Activated CD4-positive, alpha-beta T cell treated with anti-CD3 and anti-CD28 coated beads for 24 hours (primary cell): Measurements from ENCODE around the gene DNAH5.

Experiments
- DNase-seq, 2 donors: peaks; one replicate each; pipeline ENCODE4 v3.0.0-alpha.2; 2020; ENCODE audit warnings: low read depth in 2 of 2

The DNAH5 gene

DNA sequence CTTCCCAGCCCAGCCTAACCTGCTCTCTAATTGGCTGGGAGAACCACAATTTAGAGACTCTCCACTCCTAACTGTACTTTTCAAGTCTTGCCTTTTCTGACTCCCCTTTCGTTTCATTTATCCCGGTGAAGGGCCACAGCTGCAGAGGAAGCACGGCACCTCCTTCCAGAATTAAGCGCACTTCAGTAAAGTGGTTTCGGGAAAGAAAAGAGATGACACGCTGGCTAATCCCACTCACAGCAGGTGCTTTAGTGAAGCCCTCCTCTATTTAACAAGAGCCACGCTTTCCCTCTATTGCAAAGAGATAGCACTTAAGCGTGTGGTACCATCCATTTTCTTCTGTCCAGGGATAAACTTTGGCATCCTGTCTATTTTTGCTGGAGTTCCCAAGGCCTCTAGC lies 4.8 kb downstream of the DNAH5 start:
- DNase-seq: no peak

DNA sequence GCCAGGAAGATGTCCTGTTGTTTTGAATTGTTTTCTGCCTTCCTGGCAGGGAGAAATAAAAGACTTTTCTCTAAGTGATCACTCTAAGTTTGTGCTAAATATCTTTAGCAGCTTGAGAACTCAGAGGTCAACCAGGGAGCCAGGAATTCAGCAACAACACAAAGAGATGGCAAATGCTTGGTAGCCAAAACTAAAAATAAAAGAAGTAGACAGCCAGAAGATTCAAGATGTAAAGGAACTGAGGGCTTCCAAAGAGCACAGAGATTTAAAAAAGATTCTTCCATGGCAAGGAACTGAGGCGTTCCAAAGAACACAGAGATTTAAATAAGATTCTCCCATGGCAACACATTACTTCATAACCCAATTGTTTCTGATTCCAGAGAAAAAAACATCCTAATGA lies 9.6 kb downstream of the DNAH5 start:
- no peak for DNase-seq

DNA sequence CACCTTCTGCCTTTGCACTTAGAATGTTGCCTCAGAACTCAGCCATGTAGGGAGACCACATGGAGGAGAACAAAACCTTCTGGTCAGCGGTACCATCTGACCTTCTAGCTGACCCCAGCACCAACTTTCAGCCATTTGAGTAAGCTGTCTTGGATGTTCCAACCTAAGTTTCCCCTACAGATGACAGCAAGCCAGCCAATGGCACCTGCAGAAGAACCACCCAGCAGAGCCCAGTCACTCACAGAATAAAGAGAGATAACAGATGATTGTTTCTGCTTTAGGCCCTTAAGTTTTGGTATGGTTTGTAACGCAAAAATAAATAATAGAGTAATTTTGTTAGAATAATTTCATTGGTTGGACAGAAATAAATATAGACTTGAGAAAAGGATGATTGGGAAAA lies 10.4 kb downstream of the DNAH5 start:
- DNase-seq: no peak

DNA sequence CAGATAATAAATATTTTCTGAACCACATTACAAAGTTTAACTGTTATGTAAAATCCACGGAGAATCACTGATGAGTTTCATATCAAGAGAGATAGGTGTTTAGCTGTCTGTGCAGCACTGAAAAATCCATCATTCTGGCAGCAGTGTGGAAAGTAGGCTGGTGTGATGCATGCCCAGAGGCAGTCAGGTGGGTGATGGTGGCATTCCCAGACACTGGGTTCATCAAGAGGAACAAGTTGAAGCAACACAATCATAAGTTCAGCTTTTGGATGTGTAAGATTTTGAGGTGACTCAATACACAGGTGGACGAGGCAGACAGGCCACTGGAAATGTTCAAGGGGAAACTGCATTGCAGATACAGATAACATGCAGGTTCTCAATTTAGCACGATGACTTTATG lies 11.9 kb downstream of the DNAH5 start:
- DNase-seq: no peak

DNA sequence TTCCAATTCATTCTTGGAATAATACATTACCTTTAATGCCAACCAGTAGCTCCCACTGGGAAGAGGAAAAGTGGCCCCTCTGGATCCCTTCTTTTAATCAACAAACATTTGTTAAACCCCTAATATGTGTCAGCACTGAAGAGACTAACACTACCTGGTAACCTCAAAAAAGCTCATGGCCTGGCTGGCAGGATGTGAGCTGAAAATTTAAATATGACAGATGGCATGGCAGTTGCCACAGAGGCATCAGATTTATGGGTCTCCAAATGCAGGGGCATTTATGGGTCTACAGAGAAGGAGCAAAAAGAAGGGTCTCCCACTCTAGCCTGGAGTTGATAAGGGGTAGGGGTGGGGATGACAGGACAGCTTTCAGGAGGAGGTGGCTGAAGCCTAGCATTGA lies 12.5 kb downstream of the DNAH5 start:
- DNase-seq: no peak

DNA sequence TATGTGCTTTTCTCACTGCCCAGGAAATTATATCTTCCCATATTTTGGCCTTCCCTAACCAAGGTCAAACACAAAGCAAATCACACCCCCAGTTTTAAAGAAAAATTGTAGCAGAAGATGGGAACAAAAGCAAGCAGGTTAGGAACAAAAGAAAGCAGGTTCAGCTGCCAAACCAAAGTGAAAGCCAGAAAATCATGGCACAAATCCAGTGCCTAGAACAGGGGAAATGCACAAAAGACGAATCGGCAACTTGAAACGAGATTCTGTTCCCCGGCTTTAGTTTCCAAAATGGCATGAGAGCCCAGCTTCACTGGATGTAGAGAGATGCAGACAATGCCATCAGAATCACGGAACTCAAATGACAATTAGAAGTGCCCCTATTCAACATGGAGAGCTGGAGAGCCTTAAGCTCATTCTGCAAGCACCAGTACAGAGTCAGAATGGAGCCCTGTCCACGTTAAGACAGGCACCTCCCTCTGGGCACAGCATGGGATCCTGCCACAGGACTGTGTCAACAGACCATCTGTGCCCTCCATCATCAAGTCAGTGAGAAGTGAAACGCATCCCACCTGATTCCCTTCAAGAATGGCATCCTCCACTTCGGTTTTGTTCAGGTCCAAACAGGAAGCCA lies 13.8 kb downstream of the DNAH5 start:
- DNase-seq: no peak

DNA sequence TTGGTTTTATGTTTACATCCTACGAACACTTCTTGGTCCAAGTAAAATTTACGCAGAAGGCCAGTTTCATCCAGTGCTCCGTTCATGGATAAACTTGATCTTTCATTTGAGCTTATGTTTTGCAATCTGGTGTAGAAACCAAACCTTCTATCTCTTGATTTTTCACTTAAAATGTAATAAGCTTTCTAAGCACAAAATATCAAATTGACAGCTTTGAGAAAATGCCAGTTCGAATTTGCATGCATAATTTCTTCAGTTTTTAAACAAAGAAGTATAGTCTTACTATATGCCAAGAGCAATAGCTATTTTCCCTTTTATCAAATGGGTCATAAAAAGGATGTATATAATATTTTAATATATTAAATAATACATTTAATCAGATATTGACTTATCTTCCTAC lies 17.8 kb downstream of the DNAH5 start:
- DNase-seq: no peak

DNA sequence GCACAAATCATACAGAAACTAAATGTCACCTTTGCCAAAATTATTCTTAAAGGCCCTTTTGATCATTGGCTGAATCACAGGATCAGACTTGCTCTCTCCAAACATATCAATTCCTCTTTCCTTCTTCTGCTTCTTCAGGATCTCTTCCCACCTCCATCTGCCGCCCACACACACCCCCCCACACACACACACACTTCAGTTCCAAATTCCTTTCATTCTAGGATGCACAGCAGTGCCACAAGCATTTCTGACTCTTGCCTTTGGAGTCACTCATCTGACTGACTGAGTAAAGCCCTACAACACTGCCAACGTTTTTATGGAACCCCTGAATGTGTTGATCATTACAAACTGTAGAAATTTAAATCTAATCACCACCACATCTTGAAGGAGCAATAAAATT lies 22.9 kb downstream of the DNAH5 start:
- DNase-seq: no peak

DNA sequence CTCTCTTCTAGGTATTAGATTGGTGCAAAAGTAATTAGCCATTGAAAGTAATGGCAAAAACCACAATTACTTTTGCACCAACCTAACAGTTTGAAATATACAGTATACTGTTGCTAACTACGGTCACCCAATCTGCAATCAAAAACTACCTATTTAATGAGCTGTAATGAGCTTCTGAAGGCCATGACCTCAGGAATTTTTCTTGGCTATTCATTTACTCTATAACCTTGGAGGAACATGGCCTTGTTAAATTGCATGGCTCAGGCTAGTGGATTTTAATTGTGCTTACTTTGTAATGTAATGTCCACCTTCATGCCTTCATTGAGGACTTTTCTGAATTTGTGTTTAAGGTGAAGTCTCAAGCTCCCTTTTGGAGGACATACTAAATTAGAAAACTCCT lies 24.7 kb downstream of the DNAH5 start:
- DNase-seq: no peak

DNA sequence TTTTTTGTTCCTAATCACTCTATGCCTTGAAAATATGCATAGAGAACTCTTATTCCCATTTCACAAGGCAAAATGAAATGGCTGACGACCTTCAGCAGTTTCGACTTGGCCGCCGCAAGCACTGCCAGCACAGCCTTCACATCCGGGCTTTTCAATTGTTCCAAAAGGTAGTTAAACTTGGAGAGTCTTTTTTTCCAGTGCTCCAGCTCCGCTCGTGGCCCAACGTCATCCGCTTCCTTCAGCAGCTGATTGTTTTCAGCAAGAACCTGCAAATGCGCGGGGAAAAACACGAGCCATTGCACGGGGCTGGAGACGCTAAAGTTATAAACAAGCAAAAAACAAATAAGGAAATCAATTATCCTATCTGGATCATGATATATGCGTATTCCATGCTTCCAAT lies 25.4 kb downstream of the DNAH5 start:
- DNase-seq: no peak

DNA sequence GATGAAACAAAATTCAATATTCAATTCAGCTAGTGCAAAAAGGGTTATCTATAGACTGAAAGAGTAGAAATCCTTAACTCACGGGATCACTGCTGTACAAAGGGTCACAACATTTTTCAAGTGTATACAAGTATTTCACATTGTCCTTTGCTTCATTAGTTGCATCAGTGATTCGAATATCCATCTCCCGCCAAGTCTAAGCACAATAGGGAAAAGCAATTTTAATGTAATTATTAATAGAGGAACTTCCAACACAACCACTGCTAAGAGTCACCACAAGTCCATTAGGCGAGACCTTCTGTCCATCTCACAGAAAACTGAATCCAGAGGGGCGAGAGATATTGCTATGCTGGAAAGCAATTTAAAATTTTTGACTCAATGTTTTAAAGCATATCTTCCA lies 27.4 kb downstream of the DNAH5 start:
- no peak for DNase-seq

DNA sequence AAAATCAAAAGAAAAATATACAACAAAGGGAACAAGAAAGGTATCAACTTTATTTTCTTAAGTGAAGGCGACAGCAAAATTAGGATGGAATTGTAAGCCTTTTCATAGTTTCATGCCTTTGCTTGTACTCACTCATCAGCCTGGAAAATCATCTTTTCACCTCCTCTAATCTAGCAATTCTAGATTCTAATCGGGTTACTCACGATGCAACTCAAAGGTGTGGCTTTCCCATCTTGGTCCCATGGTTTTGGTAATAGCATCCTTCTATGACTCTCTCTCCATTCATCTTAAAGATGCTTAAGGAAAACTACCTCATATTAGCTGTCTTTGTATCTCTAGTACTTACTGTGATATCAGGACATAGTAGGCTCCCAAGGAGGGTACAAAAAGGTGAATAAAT lies 30.5 kb downstream of the DNAH5 start:
- no peak for DNase-seq

DNA sequence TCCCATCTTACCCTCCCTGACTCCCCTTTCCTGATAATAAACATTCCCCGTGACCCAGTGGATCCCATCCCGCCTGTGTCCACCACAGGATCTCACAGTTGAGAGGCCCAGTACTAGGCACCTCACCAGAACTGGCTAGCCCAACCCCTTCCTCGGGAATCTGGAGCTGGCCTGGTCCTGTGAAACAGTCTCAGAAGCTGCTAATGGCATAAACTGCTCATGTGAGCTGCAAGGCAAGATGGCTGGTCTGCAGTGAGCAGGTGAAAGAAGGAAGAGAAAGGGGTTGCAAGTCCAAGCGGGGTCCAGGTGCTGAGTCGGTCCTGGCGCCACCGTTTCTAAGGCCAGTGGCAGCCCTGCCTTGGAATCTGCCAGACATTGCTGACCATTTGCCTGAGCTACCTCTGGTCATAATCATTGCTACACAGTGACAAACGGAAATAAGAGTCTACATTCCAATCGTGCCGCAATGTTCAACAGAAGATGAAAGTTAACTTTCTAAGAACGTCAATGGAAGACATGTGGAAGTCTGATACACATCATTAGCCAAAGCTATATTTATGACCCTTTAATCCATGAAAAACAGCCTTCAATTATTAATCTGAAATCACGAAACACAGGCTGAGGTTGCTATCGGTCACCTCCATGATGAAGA lies 33.7 kb downstream of the DNAH5 start:
- DNase-seq: no peak

DNA sequence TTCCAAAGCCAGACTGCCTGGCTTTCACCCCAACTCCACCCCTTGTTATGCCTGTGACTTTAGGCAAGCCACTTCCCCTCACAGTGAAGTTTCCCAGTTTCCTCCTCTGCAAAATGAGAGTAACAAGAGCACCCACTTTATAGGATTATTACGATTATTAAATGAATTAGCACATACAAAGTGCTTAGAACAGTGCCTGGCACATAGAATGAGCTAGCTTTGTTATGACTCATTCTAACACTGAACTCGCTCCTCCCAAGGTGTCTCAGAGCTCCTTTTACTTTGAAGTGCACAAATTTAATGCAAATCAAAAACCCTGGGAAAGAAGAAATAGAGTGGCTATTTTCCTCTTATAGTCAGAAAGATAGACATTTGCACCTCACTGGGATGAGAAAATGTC lies 34.3 kb downstream of the DNAH5 start:
- DNase-seq: no peak

DNA sequence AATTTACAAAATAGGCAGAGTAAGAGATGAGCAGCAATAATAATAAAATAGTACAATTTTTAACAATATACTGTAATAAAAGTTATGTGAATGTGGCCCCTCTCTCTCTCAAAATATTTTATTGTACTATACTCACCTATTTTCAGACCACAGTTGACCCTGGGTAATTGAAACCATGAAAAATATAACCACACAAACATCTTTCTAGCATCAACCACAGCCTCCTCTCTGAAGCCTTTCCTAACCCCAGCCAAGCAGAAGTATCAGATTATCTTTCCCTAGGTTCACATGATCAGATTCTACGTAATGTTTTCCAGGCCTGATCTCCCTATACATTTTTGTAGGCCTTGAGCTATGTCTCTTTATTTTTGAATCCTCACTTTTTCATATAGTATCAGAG lies 35.2 kb downstream of the DNAH5 start:
- no peak for DNase-seq

DNA sequence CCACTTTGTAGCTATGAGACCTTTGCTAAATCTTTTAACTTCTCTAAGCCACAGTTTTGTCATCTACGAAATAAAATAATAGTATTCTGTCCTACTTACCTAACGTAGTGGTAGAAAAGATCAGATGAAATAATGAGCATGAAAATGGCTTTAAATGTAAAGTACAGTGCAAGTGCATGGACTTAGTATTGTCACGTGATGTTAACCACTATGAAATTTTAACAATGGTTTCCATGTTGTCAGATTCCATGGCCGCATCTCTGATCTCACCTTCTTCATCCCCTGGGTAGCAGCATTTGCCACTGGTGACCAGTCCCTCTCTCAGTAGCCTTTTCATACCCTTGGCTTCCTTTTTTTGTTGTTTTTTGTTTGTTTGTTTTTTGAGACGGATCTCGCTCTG lies 45.9 kb downstream of the DNAH5 start:
- no peak for DNase-seq

DNA sequence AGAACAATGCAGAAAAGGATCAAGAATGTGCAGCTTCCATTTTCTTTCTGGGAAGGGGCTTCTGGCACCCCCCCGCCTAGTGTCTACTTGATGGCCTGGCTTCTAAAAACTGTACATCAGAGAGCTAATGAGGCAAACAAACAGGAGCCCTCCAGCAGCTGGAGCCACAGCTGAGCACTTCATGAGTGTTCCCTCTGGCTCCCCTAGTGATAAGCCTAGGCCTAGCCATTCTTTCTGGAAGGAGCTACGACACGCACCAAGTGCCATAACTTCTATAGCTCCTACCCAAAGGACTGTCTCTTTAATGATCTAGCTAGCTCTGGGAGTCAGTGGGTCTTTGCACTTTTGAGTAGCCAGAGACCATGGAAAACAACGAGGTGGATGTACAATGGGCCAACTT lies 66.1 kb downstream of the DNAH5 start:
- DNase-seq: no peak

DNA sequence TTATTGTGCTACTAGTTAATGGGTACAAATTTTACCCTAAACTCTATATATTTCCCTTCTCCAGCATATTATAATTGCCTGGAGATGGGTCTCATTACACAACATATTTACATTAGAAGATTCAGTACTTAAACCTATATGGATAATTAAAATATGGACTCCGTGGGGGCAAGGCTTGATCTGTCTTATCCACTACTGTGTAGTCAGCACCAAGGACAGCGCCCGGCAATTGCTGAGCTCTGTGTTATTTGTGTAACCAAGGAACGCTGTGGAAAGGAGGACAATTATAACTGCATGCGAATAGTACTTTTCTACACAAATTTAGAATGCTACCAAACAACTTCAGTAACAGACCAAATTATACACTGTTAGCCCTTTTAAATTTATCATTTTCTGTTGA lies 77.7 kb downstream of the DNAH5 start:
- DNase-seq: no peak

DNA sequence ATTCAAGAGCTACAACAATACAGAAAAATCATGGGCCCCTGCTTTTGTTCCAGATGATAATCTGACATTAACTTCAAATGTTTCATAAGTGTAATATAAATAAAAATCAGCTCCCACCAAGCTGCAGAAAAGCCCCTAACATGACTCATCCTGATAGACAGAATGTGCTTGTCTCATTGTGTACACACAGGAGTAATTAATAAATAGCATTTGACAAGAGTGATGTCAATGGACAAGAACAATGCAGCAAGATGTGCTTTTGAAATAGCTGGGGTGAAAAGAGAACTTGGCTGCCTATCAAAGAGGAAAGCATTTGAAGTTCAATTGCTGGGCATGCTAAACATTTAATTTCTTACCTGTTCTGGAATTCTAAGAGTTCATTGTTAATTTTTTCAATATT lies 79.2 kb downstream of the DNAH5 start:
- no peak for DNase-seq

DNA sequence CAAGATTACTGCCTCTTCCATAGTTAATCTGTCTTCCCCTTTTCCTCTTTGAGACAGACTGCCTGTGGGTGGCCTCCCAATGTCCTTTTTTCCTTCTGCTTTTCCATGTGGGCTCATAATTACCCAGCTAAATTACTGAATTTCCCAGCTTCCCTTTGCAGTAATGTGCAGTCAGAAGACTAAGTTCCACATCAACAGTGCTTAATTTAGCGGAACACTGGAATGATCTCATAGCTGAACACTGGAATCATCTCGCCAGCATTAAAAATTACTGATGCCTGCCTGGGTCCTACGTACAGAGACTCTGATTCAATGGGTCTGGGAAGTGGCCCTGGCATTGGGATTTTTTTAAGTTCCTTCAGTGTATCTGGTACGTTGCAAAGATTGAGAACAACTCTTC lies 84.3 kb downstream of the DNAH5 start:
- no peak for DNase-seq

DNA sequence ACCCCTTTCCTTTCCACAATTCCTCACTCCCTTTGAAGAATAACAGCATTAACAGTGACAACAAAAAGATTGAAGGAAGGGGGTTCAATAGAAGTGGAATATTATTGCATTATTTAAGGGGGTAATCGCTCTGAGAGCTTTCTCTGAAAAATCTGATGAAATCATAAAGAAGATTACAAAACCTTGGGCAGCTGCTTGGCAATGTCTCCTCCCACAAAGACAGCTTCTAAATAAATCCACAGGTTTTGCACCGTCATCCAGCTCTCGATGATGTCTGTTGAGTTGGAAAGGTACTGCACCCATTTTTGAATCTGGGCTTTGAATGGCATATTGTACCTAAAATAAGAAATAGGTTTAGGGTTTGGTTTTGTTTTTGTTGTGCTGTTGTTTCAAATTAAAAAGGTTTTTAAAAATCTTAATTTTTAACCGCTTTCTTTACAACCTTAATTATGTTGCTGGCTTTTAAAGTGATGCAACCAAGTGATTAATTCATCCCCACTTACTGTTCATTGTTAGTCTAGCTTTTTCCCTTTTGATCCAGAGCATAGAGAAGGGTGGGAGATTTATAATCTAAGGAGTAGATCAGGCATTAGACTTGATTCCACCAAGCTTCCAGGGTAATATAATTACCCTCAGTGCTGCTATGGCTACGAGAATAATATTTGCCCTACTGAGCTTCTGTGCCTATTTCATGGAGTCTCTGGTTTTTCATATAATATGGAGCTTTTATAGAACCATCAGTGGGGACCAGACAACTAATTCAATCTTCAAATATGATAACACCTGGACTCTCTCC lies 85.0 kb downstream of the DNAH5 start:
- DNase-seq: no peak

DNA sequence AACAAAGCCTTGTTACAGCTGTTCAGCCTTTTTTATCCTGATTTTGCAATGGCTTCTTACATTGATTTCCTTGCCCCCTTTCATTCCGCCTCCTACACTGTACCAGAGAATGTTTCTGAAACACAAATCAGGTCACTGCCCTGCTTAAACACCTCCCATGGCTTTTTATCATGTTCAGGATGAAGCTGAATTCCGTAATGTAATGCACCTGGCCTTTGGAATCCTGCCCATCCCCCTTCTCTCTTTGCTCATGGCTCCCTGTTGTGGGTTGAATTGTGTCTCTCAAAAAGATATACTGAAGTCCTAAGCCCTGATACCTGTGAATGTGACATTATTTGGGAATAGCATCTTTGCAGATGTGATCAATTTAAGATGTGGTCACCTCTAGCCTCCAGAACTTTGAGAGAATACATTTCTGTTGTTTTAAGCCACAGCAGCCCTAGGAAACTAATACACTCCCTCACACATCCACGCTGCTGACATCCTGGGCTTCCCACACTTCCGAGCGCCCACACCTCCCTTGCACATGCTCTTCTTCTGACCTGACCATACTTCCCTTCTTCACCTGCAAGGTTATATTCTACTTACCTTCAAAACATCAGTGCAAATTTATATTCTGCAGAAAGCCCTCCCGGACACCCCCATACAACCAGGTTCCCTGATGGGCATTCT lies 101.2 kb downstream of the DNAH5 start:
- no peak for DNase-seq

DNA sequence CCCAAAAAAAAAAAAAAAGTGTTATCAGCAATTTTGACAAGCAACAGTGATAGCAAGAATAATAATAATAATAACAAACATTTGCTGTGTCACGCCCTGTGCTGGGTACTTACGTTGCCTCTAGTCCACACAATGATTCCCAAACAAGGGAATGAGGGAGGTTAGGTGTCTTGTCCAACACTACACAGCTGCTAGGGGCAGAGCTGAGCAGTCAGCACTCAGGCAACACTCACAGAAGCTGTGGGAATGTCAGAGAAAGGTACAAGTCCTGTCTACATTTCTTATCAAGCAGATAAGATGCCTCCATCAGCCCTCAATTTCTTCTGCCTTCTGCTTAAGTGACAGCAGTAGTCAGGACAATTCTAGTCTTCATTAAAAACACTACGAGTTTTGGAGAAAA lies 111.0 kb downstream of the DNAH5 start:
- no peak for DNase-seq
